HG02623 (cell line): ENCODE data around the gene SCARF1.

Experiments
- ATAC-seq: cut with Tn5 transposase; IDR thresholded peaks from one replicate; pipeline ENCODE4 v1.9.1; 2021; ENCODE audit warnings: moderate library complexity; ENCODE audit not compliant: unreplicated experiment

Gene SCARF1

GRCh38 chr17:1628856-1629503 lies 16.6 kb downstream of the SCARF1 start:
- peak; percentile 51 for ATAC-seq

GRCh38 chr17:1627982-1628855 lies 17.3 kb downstream of the SCARF1 start, which contains the start of gene SLC43A2:
Gene SLC43A2 (minus strand): TSS chr17:1628834. CDS start chr17:1627874, 960 bp downstream.
- peak; percentile 42 for ATAC-seq

- ATAC-seq = no peak
Observed at GRCh38 chr17:1627182-1627981, 18.1 kb downstream of the SCARF1 start.

GRCh38 chr17:1626333-1626732 lies 19.2 kb downstream of the SCARF1 start:
- no peak for ATAC-seq

GRCh38 chr17:1625581-1625980 lies 20.0 kb downstream of the SCARF1 start:
- no peak for ATAC-seq

GRCh38 chr17:1625053-1625452 lies 20.5 kb downstream of the SCARF1 start:
- ATAC-seq = no peak

GRCh38 chr17:1624650-1625049 lies 20.9 kb downstream of the SCARF1 start:
- ATAC-seq = no peak

DNA sequence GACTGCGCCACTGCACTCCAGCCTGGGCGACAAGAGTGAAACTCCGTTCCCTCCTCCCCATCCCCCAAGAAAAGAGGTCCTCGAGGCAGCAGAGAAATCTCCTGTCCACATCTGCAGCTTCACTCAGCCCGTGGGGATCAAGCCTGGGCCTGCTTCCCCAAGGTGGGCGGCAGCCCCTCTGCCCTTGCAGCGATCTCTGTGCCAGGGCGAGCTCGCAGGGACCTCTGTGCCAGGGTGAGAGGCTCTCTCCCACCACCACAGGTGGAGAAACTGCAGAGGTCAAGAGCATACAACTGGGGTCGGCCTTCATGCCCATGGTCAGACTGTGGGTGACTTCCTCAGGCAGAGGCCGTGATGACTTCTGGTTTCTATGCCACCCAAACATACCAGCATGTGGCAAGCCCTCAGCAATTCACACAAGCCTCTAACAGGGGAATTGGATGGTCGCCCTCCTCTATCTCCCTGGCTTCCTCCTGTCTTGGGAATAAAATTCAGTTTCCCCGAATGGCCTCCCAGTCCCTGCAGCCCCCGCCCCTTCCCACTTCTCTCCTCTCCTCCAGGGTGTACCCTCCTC lies 22.4 kb downstream of the SCARF1 start:
- ATAC-seq = no peak

DNA sequence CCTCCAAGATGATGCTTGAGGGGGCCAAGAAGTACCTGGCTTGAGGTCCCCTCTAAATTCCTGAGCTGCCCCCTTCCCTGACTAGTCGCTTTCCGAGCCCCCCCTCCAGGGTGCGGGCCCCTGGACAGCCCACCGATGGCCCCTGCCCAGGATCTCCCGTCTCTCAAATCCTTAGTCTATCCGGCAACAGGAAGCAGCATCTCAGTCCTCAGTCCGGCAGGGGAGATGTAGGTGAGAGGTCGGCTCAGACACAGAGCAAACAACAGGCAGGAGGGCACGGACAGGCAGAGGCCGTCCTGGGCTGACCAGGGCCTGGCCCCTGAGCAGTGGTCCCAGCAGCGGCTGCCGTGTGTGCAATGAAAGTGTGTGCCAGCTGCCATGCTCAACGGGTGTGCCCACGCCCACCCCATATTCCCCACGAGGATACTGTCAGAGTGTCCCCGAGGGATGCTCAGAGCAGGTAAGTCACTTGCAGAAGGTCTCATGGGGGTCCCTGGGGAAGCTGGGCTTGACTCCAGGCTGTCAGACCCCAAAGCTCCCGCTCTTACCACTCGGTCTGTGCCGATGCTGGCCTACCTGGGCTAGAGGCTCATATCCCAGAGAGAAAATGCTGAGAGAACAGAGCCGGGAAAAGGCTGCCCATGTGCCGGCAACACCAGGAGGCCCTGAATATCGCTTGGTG lies 24.1 kb downstream of the SCARF1 start:
- ATAC-seq = no peak

DNA sequence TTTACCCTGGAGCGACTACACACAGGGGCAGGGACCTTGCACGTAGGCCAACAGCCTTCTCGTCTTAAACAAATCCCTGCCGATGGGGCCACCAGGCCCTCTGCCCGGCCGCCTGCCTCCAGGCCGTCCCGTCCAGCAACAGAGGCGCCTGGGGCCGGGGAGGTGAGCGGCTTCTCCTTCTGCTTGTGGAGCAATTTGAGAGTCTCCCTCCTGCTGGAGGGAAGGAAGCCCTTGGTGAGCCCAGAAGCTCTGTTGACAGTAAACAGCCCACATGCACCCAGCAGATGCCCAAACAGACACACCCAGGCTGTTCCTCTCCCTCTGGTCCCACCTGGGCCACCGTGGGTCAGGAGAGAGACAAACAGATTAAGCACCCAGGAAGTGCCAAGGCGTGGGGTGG lies 25.0 kb downstream of the SCARF1 start:
- no peak for ATAC-seq

GRCh38 chr17:1617620-1618174 lies 27.8 kb downstream of the SCARF1 start:
- ATAC-seq = no peak

GRCh38 chr17:1616101-1616500 lies 29.4 kb downstream of the SCARF1 start:
- no peak for ATAC-seq

GRCh38 chr17:1612400-1612799 lies 33.1 kb downstream of the SCARF1 start:
- no peak for ATAC-seq

GRCh38 chr17:1611715-1612114 lies 33.8 kb downstream of the SCARF1 start:
- no peak for ATAC-seq

DNA sequence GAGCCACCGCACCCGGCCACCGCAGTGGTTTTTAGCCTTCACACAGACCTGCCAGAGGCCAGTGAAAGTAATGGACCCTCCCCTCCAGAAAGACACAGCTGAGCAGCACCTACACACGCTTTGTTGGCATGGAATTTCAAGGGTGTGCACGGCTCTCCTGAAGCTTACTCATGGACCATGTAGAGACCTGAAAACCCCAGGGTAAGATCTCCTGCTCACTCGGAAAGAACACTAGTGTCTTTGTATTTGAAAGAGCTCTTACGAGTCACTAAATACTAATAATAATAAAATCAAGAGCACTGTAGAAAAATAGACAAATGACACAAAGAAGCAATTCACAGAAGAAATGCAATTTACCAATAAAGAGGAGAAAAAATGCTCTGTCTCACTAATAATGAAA lies 36.9 kb downstream of the SCARF1 start:
- no peak for ATAC-seq

GRCh38 chr17:1607971-1608320 lies 37.6 kb downstream of the SCARF1 start:
- ATAC-seq = no peak

DNA sequence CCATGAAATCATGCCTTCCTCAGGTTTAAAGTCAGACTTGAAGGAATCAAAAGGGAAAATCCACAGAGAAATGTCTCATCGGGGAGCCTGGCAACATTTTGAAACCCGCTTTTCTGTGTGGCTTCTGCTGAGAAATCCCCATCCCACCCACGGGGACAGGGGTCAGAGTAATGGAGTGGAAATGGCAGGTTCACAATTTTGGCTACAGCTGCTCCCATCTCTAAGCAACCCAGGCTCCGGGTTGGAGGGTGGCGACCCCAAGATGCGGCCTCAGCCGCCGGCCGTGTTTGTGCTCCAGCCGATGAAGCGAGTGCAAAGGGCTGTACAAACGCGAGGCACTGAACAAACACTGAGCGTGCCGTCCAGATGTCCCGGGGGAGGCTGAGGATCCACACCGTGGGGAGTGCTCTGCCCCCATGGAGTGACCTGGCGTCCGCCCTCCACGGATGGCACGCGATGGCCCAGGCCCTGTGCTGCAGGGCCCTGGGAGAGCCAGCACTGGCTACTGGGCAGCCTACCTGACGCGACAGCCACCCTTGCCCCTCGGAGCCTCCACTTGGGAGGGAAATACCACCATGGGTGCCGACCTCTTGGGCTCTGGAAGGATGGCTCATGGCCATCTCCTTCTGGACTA lies 39.1 kb downstream of the SCARF1 start:
- ATAC-seq = no peak

DNA sequence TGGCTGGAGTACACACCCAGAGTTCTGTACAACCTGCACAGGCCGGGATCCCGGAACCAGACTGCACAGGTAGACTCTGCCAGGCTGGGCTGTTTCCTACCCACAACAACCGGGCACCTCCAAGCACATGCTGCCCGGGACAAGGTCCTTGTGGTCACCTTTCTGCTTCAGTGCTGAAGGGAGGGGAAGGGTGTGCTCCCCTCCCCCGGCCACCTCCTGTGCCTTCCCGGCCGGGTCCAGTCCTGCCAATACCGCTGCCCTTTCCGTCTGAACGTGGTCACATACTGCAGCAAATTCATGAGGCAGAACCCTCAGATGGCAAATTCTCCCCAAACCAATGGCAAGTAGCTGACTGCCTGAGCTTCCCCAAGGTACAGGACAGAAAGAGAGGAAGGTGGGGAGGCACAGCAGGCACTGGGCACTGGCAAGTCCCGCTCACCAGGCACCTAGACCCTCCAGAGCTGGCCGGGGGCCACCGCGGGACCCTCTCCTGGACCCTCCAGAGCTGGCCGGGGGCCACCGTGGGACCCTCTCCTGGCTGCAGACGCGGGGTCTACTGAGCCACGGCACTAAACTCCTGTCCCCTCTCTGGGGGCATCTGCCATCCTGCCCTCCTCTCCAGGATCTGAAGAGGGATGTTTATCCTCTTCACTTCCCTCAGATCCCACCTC lies 39.7 kb downstream of the SCARF1 start:
- ATAC-seq = no peak

DNA sequence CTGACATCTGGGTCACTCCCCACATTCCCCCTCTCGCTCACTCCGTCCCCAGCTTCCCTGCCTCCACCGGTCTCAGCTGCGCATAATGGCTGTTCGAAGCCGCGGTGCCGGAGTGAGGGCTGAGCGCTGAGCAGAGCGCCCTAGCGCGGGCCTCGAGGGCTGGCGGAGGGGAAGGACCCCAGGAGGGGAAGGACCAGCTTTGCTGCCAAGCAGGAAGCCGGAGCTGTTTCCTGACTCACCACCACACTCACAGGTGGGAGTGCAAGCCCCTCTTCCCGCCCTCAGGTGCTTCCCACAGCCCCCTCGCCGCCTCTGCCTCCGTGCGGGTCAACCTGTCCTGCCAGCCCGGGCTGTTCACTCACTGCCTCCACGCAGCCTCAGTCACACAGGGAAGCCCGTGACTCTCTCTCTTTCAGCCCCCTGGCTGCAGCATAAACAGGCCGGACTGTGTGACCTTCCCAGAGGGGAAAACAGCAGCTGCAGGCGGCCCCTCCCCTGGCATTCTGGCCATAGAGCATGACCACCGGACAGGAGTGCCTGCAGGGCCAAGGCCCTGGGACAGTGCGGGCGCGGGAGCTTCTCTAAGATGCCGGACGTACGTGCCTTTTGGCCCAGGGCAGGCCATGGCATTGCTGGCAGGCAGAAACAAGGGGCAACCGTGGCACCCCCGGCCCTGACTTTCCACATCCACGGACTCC lies 40.6 kb downstream of the SCARF1 start:
- no peak for ATAC-seq
